Lung microvascular endothelial cell (primary cell): ENCODE measurements around the gene NAA11. TPM values are rescaled to one million over a fixed set of nuclear protein-coding genes. Genes with fewer than 3 reads are reported as not detected.

Experiments
- total RNA-seq: library from RNA; depleted of rRNA; stranded (reverse); fragments of >200 nt; gene quantifications from 2 replicates; pipeline ENCODE4 v1.2.1, GENCODE V29; 2014

The NAA11 gene
- total RNA-seq, 1 donor from 2014 or later, result not detected

Other genes starting within 250 kb of the NAA11 start
- gene GK2, start 82.2 kb upstream of the NAA11 start, total RNA-seq, result not detected in 2 replicates